Astrocyte (in vitro differentiated cells and primary cell): ENCODE results near the gene MAP10. TPM values are rescaled to one million over a fixed set of nuclear protein-coding genes. Genes with fewer than 3 reads are reported as not detected.

ENCODE experiments used
- DNase-seq: peaks from one replicate; pipeline ENCODE4 v3.0.0-alpha.2; 2010; ENCODE audit warnings: low read depth
- FAIRE-seq: peaks from 2 replicates; lab custom pipeline; 2011; peaks lifted over from hg19 to GRCh38; lab: Jason Lieb, UNC
- H2AFZ ChIP-seq: 2 replicates; pipeline ENCODE4 v1.6.0; 2012; ENCODE audit warnings: low read depth, low read length, inconsistent platforms
- H3K27ac ChIP-seq: 2 replicates; pipeline ENCODE4 v1.5.1; 2011; ENCODE audit warnings: low read depth, low read length, inconsistent platforms
- H3K27me3 ChIP-seq: 2 replicates; pipeline ENCODE4 v1.6.0; 2011; ENCODE audit warnings: low read length, inconsistent platforms; ENCODE audit not compliant: insufficient read depth
- H3K36me3 ChIP-seq: 2 replicates; pipeline ENCODE4 v1.5.1; 2011; ENCODE audit warnings: low read length, inconsistent platforms; ENCODE audit not compliant: insufficient read depth
- H3K4me1 ChIP-seq: 2 replicates; pipeline ENCODE4 v1.5.1; 2011; ENCODE audit warnings: low read length, inconsistent platforms; ENCODE audit not compliant: insufficient read depth
- H3K4me2 ChIP-seq: 2 replicates; pipeline ENCODE4 v1.6.0; 2012; ENCODE audit warnings: low read length, inconsistent platforms
- H3K4me3 ChIP-seq: 2 replicates; pipeline ENCODE4 v1.5.1; 2011; ENCODE audit warnings: low read depth, mild to moderate bottlenecking, low read length, inconsistent platforms; ENCODE audit not compliant: insufficient read depth
- H3K79me2 ChIP-seq: 2 replicates; pipeline ENCODE4 v1.6.0; 2012; ENCODE audit warnings: mild to moderate bottlenecking, low read length, inconsistent platforms; ENCODE audit not compliant: insufficient read depth
- H3K9ac ChIP-seq: 2 replicates; pipeline ENCODE4 v1.6.0; 2012; ENCODE audit warnings: mild to moderate bottlenecking, low read length, inconsistent platforms
- H3K9me3 ChIP-seq: 2 replicates; pipeline ENCODE4 v1.5.1; 2012; ENCODE audit warnings: low read depth, mild to moderate bottlenecking, low read length, inconsistent platforms; ENCODE audit not compliant: insufficient read depth
- H4K20me1 ChIP-seq: 2 replicates; pipeline ENCODE4 v1.6.0; 2012; ENCODE audit warnings: low read length, inconsistent platforms; ENCODE audit not compliant: insufficient read depth
- H3K27ac Mint-ChIP-seq: one replicate; pipeline ENCODE4 v1.8.0; 2021; ENCODE audit warnings: mild to moderate bottlenecking, mixed read lengths; ENCODE audit not compliant: unreplicated experiment
- H3K27me3 Mint-ChIP-seq: one replicate; pipeline ENCODE4 v1.8.0; 2021; ENCODE audit warnings: low read depth, mixed read lengths; ENCODE audit not compliant: unreplicated experiment
- H3K36me3 Mint-ChIP-seq: one replicate; pipeline ENCODE4 v1.8.0; 2021; ENCODE audit warnings: low read depth, mixed read lengths; ENCODE audit not compliant: unreplicated experiment
- H3K4me1 Mint-ChIP-seq: one replicate; pipeline ENCODE4 v1.8.0; 2021; ENCODE audit warnings: low read depth, mixed read lengths; ENCODE audit not compliant: unreplicated experiment
- H3K4me3 Mint-ChIP-seq: one replicate; pipeline ENCODE4 v1.8.0; 2021; ENCODE audit warnings: mild to moderate bottlenecking, moderate library complexity, mixed read lengths; ENCODE audit not compliant: unreplicated experiment
- H3K9me3 Mint-ChIP-seq: one replicate; pipeline ENCODE4 v1.8.0; 2021; ENCODE audit warnings: mild to moderate bottlenecking, mixed read lengths; ENCODE audit not compliant: unreplicated experiment
- CTCF ChIP-seq: IDR thresholded peaks from 2 replicates; pipeline ENCODE4 v1.5.1; 2011; ENCODE audit warnings: low read depth, mild to moderate bottlenecking, inconsistent platforms, low read length, moderate library complexity; ENCODE audit not compliant: insufficient read depth
- EZH2 ChIP-seq: IDR thresholded peaks from 2 replicates; pipeline ENCODE4 v1.6.1; 2012; ENCODE audit warnings: mild to moderate bottlenecking, low read length, inconsistent platforms; ENCODE audit not compliant: insufficient read depth
- total RNA-seq: library from RNA; stranded (reverse); gene quantifications from 2 replicates; pipeline ENCODE4 v1.2.1, GENCODE V29; 2021

MAP10 gene
- total RNA-seq, 1 donor from 2014 or later = 2.5 TPM

- Histone ChIP-seq H3K79me2 (no peaks in the 10 kb centered on the region), H3K9ac (no peak overlapping the region), H3K4me1 (no peaks in the 10 kb centered on the region), H2AFZ (no peak overlapping the region), H4K20me1 (no peaks in the 10 kb centered on the region), H3K4me3 (no peak overlapping the region), H3K27ac (no peak overlapping the region), H3K27me3 (no peaks in the 10 kb centered on the region), H3K9me3 (no peaks in the 10 kb centered on the region), H3K36me3 (no peaks in the 10 kb centered on the region), H3K4me2 (no peak overlapping the region)
- Mint-ChIP-seq H3K4me1 (no peaks in the 10 kb centered on the region), H3K27me3 (no peaks in the 10 kb centered on the region), H3K27ac (no peak overlapping the region), H3K9me3 (no peaks in the 10 kb centered on the region), H3K4me3 (no peak overlapping the region), H3K36me3 (no peaks in the 10 kb centered on the region)
- DNase-seq (no peak), FAIRE-seq (no peak)
- TF ChIP-seq CTCF (no peak), EZH2 (no peak)
Measured at GRCh38 chr1:232822530-232822929, 17.3 kb downstream of the MAP10 start.

- no peak for FAIRE-seq
- no peak overlapping the region for H3K4me3 ChIP-seq
- no peak for DNase-seq
- peaks cover 2% of the 10 kb centered on the region for H3K9me3 Mint-ChIP-seq
- H3K27ac Mint-ChIP-seq = no peak overlapping the region
- H3K36me3 ChIP-seq = no peaks in the 10 kb centered on the region
- no peaks in the 10 kb centered on the region for H3K9me3 ChIP-seq
- H3K4me2 ChIP-seq = no peak overlapping the region
- TF ChIP-seq EZH2 (no peak), CTCF (no peak)
- H4K20me1 ChIP-seq = no peaks in the 10 kb centered on the region
- no peak overlapping the region for H3K27ac ChIP-seq
- no peaks in the 10 kb centered on the region for H3K36me3 Mint-ChIP-seq
- no peak overlapping the region for H3K4me3 Mint-ChIP-seq
- H3K27me3 Mint-ChIP-seq = no peaks in the 10 kb centered on the region
- no peaks in the 10 kb centered on the region for H3K27me3 ChIP-seq
- no peaks in the 10 kb centered on the region for H3K4me1 Mint-ChIP-seq
- no peak overlapping the region for H2AFZ ChIP-seq
- no peaks in the 10 kb centered on the region for H3K79me2 ChIP-seq
- H3K4me1 ChIP-seq = no peaks in the 10 kb centered on the region
- no peak overlapping the region for H3K9ac ChIP-seq
Measured at GRCh38 chr1:232826318-232826717, 21.1 kb downstream of the MAP10 start.

GRCh38 chr1:232830661-232831060, 25.4 kb downstream of the MAP10 start:
- no peak overlapping the region for H3K4me3 Mint-ChIP-seq

More at GRCh38 chr1:232830661-232831060, 25.4 kb downstream of the MAP10 start:
- Mint-ChIP-seq H3K9me3 (peaks cover 2% of the 10 kb centered on the region), H3K4me1 (no peaks in the 10 kb centered on the region), H3K27ac (no peak overlapping the region), H3K36me3 (no peaks in the 10 kb centered on the region), H3K27me3 (no peaks in the 10 kb centered on the region)
- no peaks in the 10 kb centered on the region for H3K36me3 ChIP-seq
- no peaks in the 10 kb centered on the region for H3K4me1 ChIP-seq
- H3K27me3 ChIP-seq = no peaks in the 10 kb centered on the region
- H3K79me2 ChIP-seq = no peaks in the 10 kb centered on the region
- FAIRE-seq (no peak), DNase-seq (no peak)
- no peaks in the 10 kb centered on the region for H4K20me1 ChIP-seq
- no peaks in the 10 kb centered on the region for H3K9me3 ChIP-seq
- no peak for TF ChIP-seq EZH2
- no peak for TF ChIP-seq CTCF
- no peak overlapping the region for H3K9ac ChIP-seq
- H3K4me2 ChIP-seq = no peak overlapping the region
- H3K4me3 ChIP-seq = no peak overlapping the region
- no peak overlapping the region for H2AFZ ChIP-seq
- no peak overlapping the region for H3K27ac ChIP-seq
